Measurements from ENCODE around the gene APOO. TPM values are rescaled to one million over a fixed set of nuclear protein-coding genes. Genes with fewer than 3 reads are reported as not detected.

Gene APOO
- total RNA-seq, 1 donor from 2014 or later = 22.4 TPM

DNA sequence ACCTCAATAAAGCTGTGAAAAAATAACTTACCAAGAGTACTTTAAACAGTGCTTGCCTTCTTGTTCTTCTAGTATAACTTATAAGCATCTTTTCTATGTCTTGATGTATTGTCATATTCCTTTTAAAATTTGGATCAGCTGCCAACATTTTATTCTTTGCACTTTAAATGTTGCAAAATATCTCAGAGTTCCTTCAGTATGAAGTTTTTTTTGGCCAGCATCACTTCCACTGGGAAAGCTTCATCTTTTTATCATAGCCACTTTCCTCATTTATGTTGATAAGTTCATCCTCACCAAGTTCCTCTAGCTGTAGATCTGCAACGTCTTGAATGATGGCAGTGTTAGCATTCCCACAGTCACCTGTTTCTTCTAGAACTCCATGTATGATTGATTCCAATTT, 24.3 kb upstream of the APOO start:
- peaks cover 16% of the 10 kb centered on the region for H3K4me1 Mint-ChIP-seq (ENCODE audit: low read depth)
- H3K4me3 Mint-ChIP-seq (ENCODE audit: low read depth) = no peak overlapping the region
- H3K9me3 Mint-ChIP-seq = no peaks in the 10 kb centered on the region
- H3K36me3 Mint-ChIP-seq (ENCODE audit: low read depth) = peaks cover 3% of the 10 kb centered on the region
- H3K27ac Mint-ChIP-seq = peak overlapping the region; percentile 46
- no peak for DNase-seq (ENCODE audit: low spot score)
- no peaks in the 10 kb centered on the region for H3K27me3 Mint-ChIP-seq (ENCODE audit: low read depth)
- intact Hi-C loops (cut with micrococcal nuclease) = no loop called here

DNA sequence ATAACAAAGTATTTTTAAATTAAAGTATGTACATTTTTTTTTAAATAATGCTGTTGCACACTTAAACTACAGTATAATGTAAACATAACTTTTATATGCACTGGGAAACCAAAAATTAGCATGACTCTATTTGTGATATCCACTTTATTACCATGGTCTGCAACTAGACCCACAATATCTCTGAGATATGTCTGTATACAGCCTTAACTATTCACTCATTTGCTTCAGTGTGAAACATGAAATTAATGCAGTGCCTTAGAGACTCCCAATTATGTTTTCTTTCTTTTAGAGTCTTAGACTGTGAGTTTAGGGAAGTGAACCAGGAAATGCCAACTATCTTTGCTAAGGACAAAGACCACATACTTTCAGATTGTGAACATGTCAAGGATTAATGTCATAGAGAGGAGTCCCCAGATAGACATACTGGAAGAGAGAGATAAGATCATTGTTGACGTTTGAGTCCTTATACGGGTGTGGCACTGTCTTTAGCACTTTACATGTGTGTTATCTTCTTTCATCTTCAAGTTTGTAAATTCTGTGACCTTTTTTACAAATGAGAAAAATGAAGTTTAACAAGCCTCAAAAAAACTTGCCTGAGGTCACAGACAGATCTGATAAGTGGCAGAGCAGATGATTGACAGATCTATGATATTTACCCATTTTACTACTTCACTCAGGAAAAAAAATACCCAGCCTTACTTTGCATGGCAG, 23.3 kb upstream of the APOO start:
- H3K27ac Mint-ChIP-seq = peak overlapping the region; percentile 79
- H3K4me3 Mint-ChIP-seq (ENCODE audit: low read depth) = peak overlapping the region; percentile 30
- no peaks in the 10 kb centered on the region for H3K9me3 Mint-ChIP-seq
- no peaks in the 10 kb centered on the region for H3K27me3 Mint-ChIP-seq (ENCODE audit: low read depth)
- H3K4me1 Mint-ChIP-seq (ENCODE audit: low read depth) = peaks cover 16% of the 10 kb centered on the region
- peaks cover 3% of the 10 kb centered on the region for H3K36me3 Mint-ChIP-seq (ENCODE audit: low read depth)
- intact Hi-C loops (cut with micrococcal nuclease) = loop anchor here (1.0 kb wide), 3 partner anchors 22 to 93 kb away; partner anchors contain the start of gene CXorf58
- DNase-seq (ENCODE audit: low spot score) = no peak

DNA sequence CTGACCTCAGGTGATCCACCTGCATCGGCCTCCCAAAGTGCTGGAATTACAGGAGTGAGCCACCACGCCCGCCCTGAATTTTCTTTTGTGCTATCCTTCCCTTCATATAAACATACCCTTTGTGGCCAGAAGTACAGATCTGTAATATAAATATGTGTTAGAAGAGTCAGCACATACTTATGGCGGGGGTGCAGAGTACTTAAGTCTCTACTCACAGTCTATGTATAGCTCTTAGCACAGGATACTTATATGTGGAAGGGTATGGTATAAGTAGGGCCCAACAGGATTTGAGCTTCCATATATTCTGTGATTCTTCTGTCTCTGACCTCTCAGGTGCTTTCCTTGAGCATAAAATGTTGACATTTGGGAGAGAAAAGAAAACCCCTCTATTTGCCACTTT, 18.3 kb upstream of the APOO start:
- Mint-ChIP-seq H3K27me3 (ENCODE audit: low read depth) (no peaks in the 10 kb centered on the region), H3K9me3 (no peaks in the 10 kb centered on the region), H3K27ac (no peak overlapping the region), H3K36me3 (ENCODE audit: low read depth) (peaks cover 3% of the 10 kb centered on the region), H3K4me3 (ENCODE audit: low read depth) (no peak overlapping the region), H3K4me1 (ENCODE audit: low read depth) (peaks cover 2% of the 10 kb centered on the region)
- intact Hi-C loops (cut with micrococcal nuclease) = no loop called here
- no peak for DNase-seq (ENCODE audit: low spot score)

DNA sequence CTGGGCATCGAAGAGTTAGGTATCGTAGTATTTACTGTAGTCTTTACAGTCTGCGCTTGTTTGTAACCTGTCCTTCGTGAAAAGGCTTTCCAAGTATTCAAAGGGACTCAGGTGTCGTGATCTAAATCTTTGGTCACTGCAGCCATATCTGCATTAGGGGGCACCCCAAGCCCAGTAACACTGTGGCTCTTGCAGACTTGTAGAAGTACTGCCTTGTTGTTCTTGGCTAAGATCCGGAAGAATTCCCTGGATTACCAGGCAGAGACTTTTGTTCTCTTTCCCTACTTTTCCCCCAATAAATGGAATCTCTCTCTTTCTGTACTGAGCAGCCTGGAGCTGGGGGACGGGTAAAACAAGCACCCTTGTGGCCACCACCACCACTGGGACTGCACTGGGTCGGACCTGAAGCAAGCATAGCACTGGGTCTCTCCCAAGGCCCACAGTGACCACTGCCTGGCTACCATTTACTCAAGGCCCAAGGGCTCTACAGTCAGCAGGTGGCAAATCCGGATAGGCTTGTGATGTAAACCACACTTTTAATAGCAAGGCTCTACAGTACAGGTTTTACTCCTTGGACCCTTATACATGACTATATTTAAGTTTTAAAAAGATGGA, 12.1 kb upstream of the APOO start:
- H3K27me3 Mint-ChIP-seq (ENCODE audit: low read depth) = no peaks in the 10 kb centered on the region
- H3K4me1 Mint-ChIP-seq (ENCODE audit: low read depth) = peaks cover 2% of the 10 kb centered on the region
- H3K4me3 Mint-ChIP-seq (ENCODE audit: low read depth) = no peak overlapping the region
- intact Hi-C loops (cut with micrococcal nuclease) = no loop called here
- no peak overlapping the region for H3K27ac Mint-ChIP-seq
- no peak for DNase-seq (ENCODE audit: low spot score)
- H3K9me3 Mint-ChIP-seq = peaks cover 4% of the 10 kb centered on the region
- H3K36me3 Mint-ChIP-seq (ENCODE audit: low read depth) = peaks cover 2% of the 10 kb centered on the region

DNA sequence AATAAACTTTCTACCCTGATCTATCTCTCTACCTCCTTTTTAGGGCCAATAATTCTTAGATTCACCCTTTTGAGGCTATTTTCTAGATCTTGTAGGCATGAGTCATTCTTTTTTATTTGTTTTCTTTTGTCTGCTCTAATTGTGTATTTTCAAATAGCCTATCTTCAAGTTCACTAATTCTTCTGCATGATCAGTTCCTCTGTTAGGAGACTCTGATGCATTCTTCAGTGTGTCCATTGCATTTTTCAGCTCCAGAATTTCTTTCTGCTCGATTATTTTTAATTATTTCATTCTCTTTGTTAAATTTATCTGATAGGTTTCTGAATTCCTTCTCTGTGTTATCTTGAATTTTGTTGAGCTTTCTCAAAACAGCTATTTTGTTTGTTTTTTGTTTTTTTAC, 11.4 kb upstream of the APOO start:
- no peaks in the 10 kb centered on the region for H3K27me3 Mint-ChIP-seq (ENCODE audit: low read depth)
- no peak overlapping the region for H3K4me3 Mint-ChIP-seq (ENCODE audit: low read depth)
- H3K36me3 Mint-ChIP-seq (ENCODE audit: low read depth) = peaks cover 2% of the 10 kb centered on the region
- DNase-seq (ENCODE audit: low spot score) = no peak
- H3K27ac Mint-ChIP-seq = no peak overlapping the region
- H3K9me3 Mint-ChIP-seq = peaks cover 4% of the 10 kb centered on the region
- intact Hi-C loops (cut with micrococcal nuclease) = no loop called here
- peaks cover 2% of the 10 kb centered on the region for H3K4me1 Mint-ChIP-seq (ENCODE audit: low read depth)

DNA sequence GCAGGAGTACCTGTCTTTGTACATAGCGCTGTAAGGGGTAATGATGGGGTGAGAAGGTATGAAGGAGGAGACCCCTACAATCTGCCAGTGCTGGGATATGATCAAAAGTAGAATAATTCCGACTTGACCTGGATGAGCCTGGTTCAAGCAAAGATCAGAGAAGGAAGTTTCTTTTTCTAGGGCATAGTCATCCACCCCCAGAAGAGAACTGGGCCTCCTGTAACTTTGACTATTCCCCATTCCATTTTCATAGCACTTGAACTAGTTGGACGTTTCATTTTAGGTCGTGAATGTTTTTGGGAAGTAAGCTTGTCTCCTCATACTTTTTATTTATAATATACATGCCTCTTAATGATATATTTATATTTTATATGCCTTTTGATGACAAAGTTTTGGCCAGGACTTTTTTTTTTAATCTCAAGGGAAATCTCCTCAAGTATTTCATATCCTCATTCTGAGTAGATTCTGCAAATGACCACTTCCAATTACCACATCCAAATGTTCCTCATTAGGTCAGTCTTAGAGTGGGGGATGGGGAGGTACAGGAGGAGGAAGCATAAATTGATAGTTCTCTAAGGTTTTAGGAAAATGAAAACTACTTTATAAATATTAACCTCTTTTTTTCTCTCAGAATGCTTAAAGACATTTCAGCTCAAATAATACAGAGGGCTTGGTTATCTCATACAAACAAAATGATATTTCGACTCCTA, 3.5 kb upstream of the APOO start:
- H3K27ac Mint-ChIP-seq = no peak overlapping the region
- H3K4me3 Mint-ChIP-seq (ENCODE audit: low read depth) = no peak overlapping the region
- H3K36me3 Mint-ChIP-seq (ENCODE audit: low read depth) = no peaks in the 10 kb centered on the region
- no peaks in the 10 kb centered on the region for H3K27me3 Mint-ChIP-seq (ENCODE audit: low read depth)
- no peaks in the 10 kb centered on the region for H3K9me3 Mint-ChIP-seq
- peaks cover 16% of the 10 kb centered on the region for H3K4me1 Mint-ChIP-seq (ENCODE audit: low read depth)
- no peak for DNase-seq (ENCODE audit: low spot score)
- intact Hi-C loops (cut with micrococcal nuclease) = no loop called here

DNA sequence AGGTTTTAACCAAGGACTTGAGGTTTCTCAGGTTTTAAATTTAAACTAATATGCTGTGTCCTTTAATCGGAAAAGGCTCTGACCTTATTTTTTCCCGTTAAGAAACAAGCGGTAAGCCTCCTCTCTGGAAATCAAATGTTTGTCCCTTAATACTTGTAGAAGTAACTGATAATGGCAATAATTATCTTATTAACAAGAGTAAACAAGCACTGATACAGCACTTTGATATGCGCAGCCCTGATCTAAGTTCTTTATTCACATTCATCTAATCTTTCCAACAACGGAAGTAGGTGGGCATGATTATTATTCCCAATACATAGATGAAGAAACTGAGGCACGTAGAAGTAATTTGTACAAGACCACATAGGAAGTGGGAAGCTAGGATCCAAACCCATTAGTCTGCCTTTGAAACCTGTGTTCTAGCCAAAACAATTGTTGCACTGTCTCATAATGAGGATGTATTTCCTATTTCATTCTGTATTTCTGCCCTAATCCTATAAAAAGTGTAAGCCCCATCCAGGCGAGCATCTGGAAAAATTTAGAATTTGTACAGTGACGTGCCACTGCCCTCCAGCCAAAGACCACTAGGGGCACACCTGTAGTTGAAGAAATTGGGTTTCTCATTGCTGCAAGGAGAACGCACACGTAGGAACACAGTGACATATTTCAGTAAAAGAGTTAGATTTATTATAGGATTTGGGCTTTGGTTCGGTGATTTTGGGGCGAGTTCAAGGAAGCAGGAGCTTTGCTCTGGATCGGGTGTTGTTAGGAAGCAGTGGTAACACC, 674 bp upstream of the APOO start:
- H3K4me3 Mint-ChIP-seq (ENCODE audit: low read depth) = peak overlapping the region; percentile 77
- DNase-seq (ENCODE audit: low spot score) = no peak
- intact Hi-C loops (cut with micrococcal nuclease) = loop anchor here (1.0 to 10.0 kb wide), 7 partner anchors 23 to 336 kb away; partner anchors contain the start of genes EIF2S3 and PRDX4
- peaks cover 25% of the 10 kb centered on the region for H3K4me1 Mint-ChIP-seq (ENCODE audit: low read depth)
- H3K36me3 Mint-ChIP-seq (ENCODE audit: low read depth) = no peaks in the 10 kb centered on the region
- no peaks in the 10 kb centered on the region for H3K9me3 Mint-ChIP-seq
- H3K27me3 Mint-ChIP-seq (ENCODE audit: low read depth) = no peaks in the 10 kb centered on the region
- H3K27ac Mint-ChIP-seq = peak overlapping the region; percentile 74

DNA sequence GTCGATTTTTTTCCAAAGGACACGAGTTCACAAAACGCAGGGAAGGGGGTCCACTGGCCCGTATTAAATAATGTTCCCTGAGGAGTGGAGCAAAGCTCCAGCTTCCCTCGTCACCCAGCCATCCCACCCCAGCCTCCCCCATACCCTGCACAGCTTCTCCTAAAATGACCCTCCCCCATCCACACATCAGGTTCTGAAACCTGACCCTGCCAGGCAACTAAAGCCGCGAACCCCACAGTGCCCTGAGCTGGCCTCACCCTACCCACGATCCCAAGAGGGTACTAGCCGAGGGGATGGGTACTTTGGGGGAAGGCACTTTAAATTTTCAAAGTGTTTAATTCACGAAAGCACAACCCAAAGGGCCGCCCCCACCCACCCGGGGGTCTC, 634 bp downstream of the APOO start:
- H3K27me3 Mint-ChIP-seq (ENCODE audit: low read depth) = no peaks in the 10 kb centered on the region
- no peaks in the 10 kb centered on the region for H3K9me3 Mint-ChIP-seq
- H3K36me3 Mint-ChIP-seq (ENCODE audit: low read depth) = no peaks in the 10 kb centered on the region
- peak overlapping the region; percentile 85 for H3K27ac Mint-ChIP-seq
- peaks cover 22% of the 10 kb centered on the region for H3K4me1 Mint-ChIP-seq (ENCODE audit: low read depth)
- DNase-seq (ENCODE audit: low spot score) = no peak
- intact Hi-C loops (cut with micrococcal nuclease) = loop anchor here (1.0 to 10.0 kb wide), 4 partner anchors 124 to 338 kb away; partner anchors contain the start of genes PRDX4 and SAT1
- peak overlapping the region; percentile 77 for H3K4me3 Mint-ChIP-seq (ENCODE audit: low read depth)

DNA sequence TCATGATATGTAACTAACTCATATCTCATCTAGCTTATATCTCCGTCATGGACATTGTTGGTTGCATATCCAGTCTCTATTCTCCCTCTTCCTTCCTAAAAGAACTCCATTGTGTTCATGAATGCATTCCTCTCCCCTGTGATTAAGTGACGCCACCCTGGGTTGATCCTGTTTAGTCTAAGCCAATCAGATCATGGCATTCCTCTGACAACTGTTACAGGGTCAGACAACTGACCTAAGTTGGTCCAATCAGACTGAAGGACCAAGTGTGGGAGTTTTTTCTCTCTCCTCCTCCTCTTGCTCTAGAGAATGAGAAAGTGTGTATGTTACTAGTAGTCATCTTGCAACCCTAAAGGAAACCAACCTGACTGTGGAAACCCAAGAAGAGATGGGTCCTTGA, 3.6 kb downstream of the APOO start:
- H3K36me3 Mint-ChIP-seq (ENCODE audit: low read depth) = no peaks in the 10 kb centered on the region
- H3K27me3 Mint-ChIP-seq (ENCODE audit: low read depth) = no peaks in the 10 kb centered on the region
- no peak overlapping the region for H3K27ac Mint-ChIP-seq
- no peaks in the 10 kb centered on the region for H3K9me3 Mint-ChIP-seq
- peaks cover 23% of the 10 kb centered on the region for H3K4me1 Mint-ChIP-seq (ENCODE audit: low read depth)
- DNase-seq (ENCODE audit: low spot score) = no peak
- H3K4me3 Mint-ChIP-seq (ENCODE audit: low read depth) = no peak overlapping the region
- intact Hi-C loops (cut with micrococcal nuclease) = loop anchor here (10.0 kb wide), 2 partner anchors 239 to 341 kb away; partner anchors contain the start of gene PRDX4

DNA sequence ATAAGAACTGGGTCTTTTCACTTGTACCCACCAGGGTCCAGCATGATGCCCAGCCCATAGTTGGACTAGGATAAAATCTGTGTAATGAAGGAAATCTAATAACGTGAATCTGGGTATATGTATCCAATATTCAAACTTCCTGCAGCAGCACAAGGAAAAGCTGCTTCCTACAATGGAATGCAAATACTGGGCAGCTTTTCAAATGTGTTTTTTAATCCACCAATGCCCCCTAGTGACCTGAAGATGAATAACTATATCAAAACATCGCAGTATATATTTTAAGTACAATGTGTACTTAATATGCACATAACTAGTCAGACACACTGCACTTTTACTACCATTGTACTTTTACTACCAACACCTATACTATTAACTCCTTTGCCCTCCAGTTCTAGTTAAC, 5.3 kb downstream of the APOO start:
- no peak for DNase-seq (ENCODE audit: low spot score)
- peaks cover 14% of the 10 kb centered on the region for H3K4me1 Mint-ChIP-seq (ENCODE audit: low read depth)
- no peaks in the 10 kb centered on the region for H3K36me3 Mint-ChIP-seq (ENCODE audit: low read depth)
- H3K4me3 Mint-ChIP-seq (ENCODE audit: low read depth) = no peak overlapping the region
- H3K27me3 Mint-ChIP-seq (ENCODE audit: low read depth) = no peaks in the 10 kb centered on the region
- H3K9me3 Mint-ChIP-seq = no peaks in the 10 kb centered on the region
- no peak overlapping the region for H3K27ac Mint-ChIP-seq
- intact Hi-C loops (cut with micrococcal nuclease) = loop anchor here (1.0 to 10.0 kb wide), 4 partner anchors 146 to 342 kb away; partner anchors contain the start of gene PRDX4

DNA sequence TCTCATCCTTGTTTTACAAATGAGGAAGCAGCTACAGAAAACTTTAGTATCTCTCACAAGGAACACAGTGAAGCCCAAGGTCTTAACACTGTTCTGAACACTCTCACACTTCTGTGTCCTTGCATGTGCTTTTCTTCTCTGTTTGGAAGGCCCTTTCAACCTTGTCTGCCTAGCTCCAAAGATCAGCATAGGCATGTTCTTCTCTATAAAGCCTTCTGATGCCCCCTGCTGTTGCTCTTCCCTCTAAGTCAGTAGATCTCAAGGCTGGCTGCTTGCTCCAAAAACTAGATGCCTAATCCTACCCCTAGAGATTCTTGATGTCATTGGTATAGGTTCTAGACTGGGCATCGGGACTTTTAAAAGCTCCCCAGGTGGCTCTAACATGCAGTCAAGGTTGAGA, 5.9 kb downstream of the APOO start:
- intact Hi-C loops (cut with micrococcal nuclease) = loop anchor here (1.0 to 10.0 kb wide), 4 partner anchors 146 to 343 kb away; partner anchors contain the start of gene PRDX4
- peak; percentile 22 for DNase-seq (ENCODE audit: low spot score)
- Mint-ChIP-seq H3K4me3 (ENCODE audit: low read depth) (no peak overlapping the region), H3K27ac (no peak overlapping the region), H3K27me3 (ENCODE audit: low read depth) (no peaks in the 10 kb centered on the region), H3K4me1 (ENCODE audit: low read depth) (peaks cover 14% of the 10 kb centered on the region), H3K36me3 (ENCODE audit: low read depth) (no peaks in the 10 kb centered on the region), H3K9me3 (no peaks in the 10 kb centered on the region)

DNA sequence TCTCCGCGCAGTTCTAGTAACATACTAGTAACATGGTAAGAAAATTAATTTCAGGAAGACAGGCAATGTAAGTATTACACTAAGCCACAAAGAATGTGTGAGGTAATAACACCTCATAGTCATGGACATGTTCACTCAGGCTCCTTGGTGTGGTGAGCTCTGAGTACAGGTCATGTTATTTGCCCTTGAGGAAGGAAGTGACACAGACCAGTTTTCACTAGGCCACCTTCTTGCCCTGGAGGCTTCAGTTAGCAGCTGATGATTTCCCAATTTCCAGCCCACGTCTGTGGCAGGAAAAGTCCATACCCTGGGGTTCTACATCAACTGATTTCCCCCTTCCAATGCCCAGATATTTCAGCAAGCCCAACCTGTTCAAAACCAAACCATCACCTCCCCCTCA, 6.7 kb downstream of the APOO start:
- Mint-ChIP-seq H3K9me3 (no peaks in the 10 kb centered on the region), H3K4me3 (ENCODE audit: low read depth) (no peak overlapping the region), H3K27me3 (ENCODE audit: low read depth) (no peaks in the 10 kb centered on the region), H3K36me3 (ENCODE audit: low read depth) (no peaks in the 10 kb centered on the region), H3K27ac (no peak overlapping the region), H3K4me1 (ENCODE audit: low read depth) (peaks cover 8% of the 10 kb centered on the region)
- DNase-seq (ENCODE audit: low spot score) = no peak
- intact Hi-C loops (cut with micrococcal nuclease) = loop anchor here (10.0 kb wide), 2 partner anchors 236 to 344 kb away; partner anchors contain the start of gene PRDX4
